ENCODE data around the gene ANKRD9.
A peak's percentile ranks its signal among the peaks of the same experiment; 100 is the strongest.

ANKRD9 gene

GRCh38 chr14:102471921-102472790, 37.4 kb downstream of the ANKRD9 start:
- no peaks in the 10 kb centered on the region for H3K9me3 ChIP-seq (ENCODE audit: control insufficient read depth in 2 of 2, low read length in 2 of 2)
- H3K4me3 ChIP-seq (ENCODE audit: low read length in 2 of 2), result no peak overlapping the region
- H3K27ac ChIP-seq (ENCODE audit: low read depth in 2 of 2, low read length in 2 of 2), result peak overlapping the region in 1 of 2 donors; percentile 32
- H3K4me1 ChIP-seq (ENCODE audit: control insufficient read depth in 2 of 2, insufficient read depth in 2 of 2, low read length in 2 of 2), result peaks cover 0 to 18% of the 10 kb centered on the region in 2 donors
- no peak overlapping the region for H3K9ac ChIP-seq (ENCODE audit: low read depth in 1 of 2, low read length in 2 of 2)
- no peaks in the 10 kb centered on the region for H3K36me3 ChIP-seq (ENCODE audit: control insufficient read depth in 2 of 2, insufficient read depth in 2 of 2, low read length in 2 of 2)
- H3K27me3 ChIP-seq (ENCODE audit: control insufficient read depth in 2 of 2, insufficient read depth in 2 of 2, low read length in 2 of 2), result no peaks in the 10 kb centered on the region

GRCh38 chr14:102469261-102469660, 40.3 kb downstream of the ANKRD9 start:
- Histone ChIP-seq H3K9ac (ENCODE audit: low read depth in 1 of 2, low read length in 2 of 2) (no peak overlapping the region), H3K27ac (ENCODE audit: low read depth in 2 of 2, low read length in 2 of 2) (no peak overlapping the region), H3K36me3 (ENCODE audit: control insufficient read depth in 2 of 2, insufficient read depth in 2 of 2, low read length in 2 of 2) (peaks cover 7 to 10% of the 10 kb centered on the region in 2 donors), H3K4me1 (ENCODE audit: control insufficient read depth in 2 of 2, insufficient read depth in 2 of 2, low read length in 2 of 2) (peaks cover 13 to 34% of the 10 kb centered on the region in 2 donors), H3K9me3 (ENCODE audit: control insufficient read depth in 2 of 2, low read length in 2 of 2) (no peaks in the 10 kb centered on the region), H3K27me3 (ENCODE audit: control insufficient read depth in 2 of 2, insufficient read depth in 2 of 2, low read length in 2 of 2) (no peaks in the 10 kb centered on the region), H3K4me3 (ENCODE audit: low read length in 2 of 2) (no peak overlapping the region)

GRCh38 chr14:102464846-102465341, 44.7 kb downstream of the ANKRD9 start:
- H3K9me3 ChIP-seq (ENCODE audit: control insufficient read depth in 2 of 2, low read length in 2 of 2), result no peaks in the 10 kb centered on the region
- H3K27ac ChIP-seq (ENCODE audit: low read depth in 2 of 2, low read length in 2 of 2), result peak overlapping the region; percentile 79 to 86
- peaks cover 7 to 16% of the 10 kb centered on the region in 2 donors for H3K36me3 ChIP-seq (ENCODE audit: control insufficient read depth in 2 of 2, insufficient read depth in 2 of 2, low read length in 2 of 2)
- H3K4me1 ChIP-seq (ENCODE audit: control insufficient read depth in 2 of 2, insufficient read depth in 2 of 2, low read length in 2 of 2), result peaks cover 19 to 21% of the 10 kb centered on the region in 2 donors
- no peaks in the 10 kb centered on the region for H3K27me3 ChIP-seq (ENCODE audit: control insufficient read depth in 2 of 2, insufficient read depth in 2 of 2, low read length in 2 of 2)
- H3K4me3 ChIP-seq (ENCODE audit: low read length in 2 of 2), result peak overlapping the region in 1 of 2 donors; percentile 31
- H3K9ac ChIP-seq (ENCODE audit: low read depth in 1 of 2, low read length in 2 of 2), result peak overlapping the region in 1 of 2 donors; percentile 16

- no peaks in the 10 kb centered on the region for H3K9me3 ChIP-seq (ENCODE audit: control insufficient read depth in 2 of 2, low read length in 2 of 2)
- H3K4me3 ChIP-seq (ENCODE audit: low read length in 2 of 2), result no peak overlapping the region
- H3K36me3 ChIP-seq (ENCODE audit: control insufficient read depth in 2 of 2, insufficient read depth in 2 of 2, low read length in 2 of 2), result peaks cover 9 to 16% of the 10 kb centered on the region in 2 donors
- peak overlapping the region; percentile 79 to 86 for H3K27ac ChIP-seq (ENCODE audit: low read depth in 2 of 2, low read length in 2 of 2)
- H3K9ac ChIP-seq (ENCODE audit: low read depth in 1 of 2, low read length in 2 of 2), result no peak overlapping the region
- no peaks in the 10 kb centered on the region for H3K27me3 ChIP-seq (ENCODE audit: control insufficient read depth in 2 of 2, insufficient read depth in 2 of 2, low read length in 2 of 2)
- H3K4me1 ChIP-seq (ENCODE audit: control insufficient read depth in 2 of 2, insufficient read depth in 2 of 2, low read length in 2 of 2), result peaks cover 19 to 21% of the 10 kb centered on the region in 2 donors
These were observed 45.6 kb downstream of the ANKRD9 start for GRCh38 chr14:102464006-102464405.

GRCh38 chr14:102462391-102462790, 47.2 kb downstream of the ANKRD9 start:
- Histone ChIP-seq H3K27me3 (ENCODE audit: control insufficient read depth in 2 of 2, insufficient read depth in 2 of 2, low read length in 2 of 2) (no peaks in the 10 kb centered on the region), H3K9ac (ENCODE audit: low read depth in 1 of 2, low read length in 2 of 2) (no peak overlapping the region), H3K9me3 (ENCODE audit: control insufficient read depth in 2 of 2, low read length in 2 of 2) (no peaks in the 10 kb centered on the region), H3K36me3 (ENCODE audit: control insufficient read depth in 2 of 2, insufficient read depth in 2 of 2, low read length in 2 of 2) (peaks cover 9 to 18% of the 10 kb centered on the region in 2 donors), H3K4me1 (ENCODE audit: control insufficient read depth in 2 of 2, insufficient read depth in 2 of 2, low read length in 2 of 2) (peaks cover 19 to 21% of the 10 kb centered on the region in 2 donors), H3K4me3 (ENCODE audit: low read length in 2 of 2) (no peak overlapping the region), H3K27ac (ENCODE audit: low read depth in 2 of 2, low read length in 2 of 2) (no peak overlapping the region)

GRCh38 chr14:102461490-102462338, 47.9 kb downstream of the ANKRD9 start:
- Histone ChIP-seq H3K27ac (ENCODE audit: low read depth in 2 of 2, low read length in 2 of 2) (no peak overlapping the region), H3K4me1 (ENCODE audit: control insufficient read depth in 2 of 2, insufficient read depth in 2 of 2, low read length in 2 of 2) (peaks cover 19 to 21% of the 10 kb centered on the region in 2 donors), H3K36me3 (ENCODE audit: control insufficient read depth in 2 of 2, insufficient read depth in 2 of 2, low read length in 2 of 2) (peaks cover 9 to 18% of the 10 kb centered on the region in 2 donors), H3K27me3 (ENCODE audit: control insufficient read depth in 2 of 2, insufficient read depth in 2 of 2, low read length in 2 of 2) (no peaks in the 10 kb centered on the region), H3K4me3 (ENCODE audit: low read length in 2 of 2) (no peak overlapping the region), H3K9me3 (ENCODE audit: control insufficient read depth in 2 of 2, low read length in 2 of 2) (no peaks in the 10 kb centered on the region), H3K9ac (ENCODE audit: low read depth in 1 of 2, low read length in 2 of 2) (no peak overlapping the region)

GRCh38 chr14:102457509-102457908, 52.1 kb downstream of the ANKRD9 start:
- Histone ChIP-seq H3K27ac (ENCODE audit: low read depth in 2 of 2, low read length in 2 of 2) (no peak overlapping the region), H3K36me3 (ENCODE audit: control insufficient read depth in 2 of 2, insufficient read depth in 2 of 2, low read length in 2 of 2) (peaks cover 20 to 23% of the 10 kb centered on the region in 2 donors)

GRCh38 chr14:102454711-102455110, 54.9 kb downstream of the ANKRD9 start:
- H3K36me3 ChIP-seq (ENCODE audit: control insufficient read depth in 2 of 2, insufficient read depth in 2 of 2, low read length in 2 of 2), result peaks cover 30 to 40% of the 10 kb centered on the region in 2 donors

More at GRCh38 chr14:102457509-102457908, 52.1 kb downstream of the ANKRD9 start:
- no peak overlapping the region for H3K9ac ChIP-seq (ENCODE audit: low read depth in 1 of 2, low read length in 2 of 2)
- H3K9me3 ChIP-seq (ENCODE audit: control insufficient read depth in 2 of 2, low read length in 2 of 2), result no peaks in the 10 kb centered on the region
- no peaks in the 10 kb centered on the region for H3K27me3 ChIP-seq (ENCODE audit: control insufficient read depth in 2 of 2, insufficient read depth in 2 of 2, low read length in 2 of 2)
- H3K4me1 ChIP-seq (ENCODE audit: control insufficient read depth in 2 of 2, insufficient read depth in 2 of 2, low read length in 2 of 2), result no peaks in the 10 kb centered on the region
- no peak overlapping the region for H3K4me3 ChIP-seq (ENCODE audit: low read length in 2 of 2)

GRCh38 chr14:102452302-102452701, 57.3 kb downstream of the ANKRD9 start:
- no peaks in the 10 kb centered on the region for H3K27me3 ChIP-seq (ENCODE audit: control insufficient read depth in 2 of 2, insufficient read depth in 2 of 2, low read length in 2 of 2)
- no peak overlapping the region for H3K27ac ChIP-seq (ENCODE audit: low read depth in 2 of 2, low read length in 2 of 2)
- H3K4me3 ChIP-seq (ENCODE audit: low read length in 2 of 2), result no peak overlapping the region
- H3K36me3 ChIP-seq (ENCODE audit: control insufficient read depth in 2 of 2, insufficient read depth in 2 of 2, low read length in 2 of 2), result peaks cover 36 to 42% of the 10 kb centered on the region in 2 donors
- H3K9ac ChIP-seq (ENCODE audit: low read depth in 1 of 2, low read length in 2 of 2), result no peak overlapping the region
- H3K4me1 ChIP-seq (ENCODE audit: control insufficient read depth in 2 of 2, insufficient read depth in 2 of 2, low read length in 2 of 2), result no peaks in the 10 kb centered on the region
- H3K9me3 ChIP-seq (ENCODE audit: control insufficient read depth in 2 of 2, low read length in 2 of 2), result no peaks in the 10 kb centered on the region

More at GRCh38 chr14:102454711-102455110, 54.9 kb downstream of the ANKRD9 start:
- no peaks in the 10 kb centered on the region for H3K4me1 ChIP-seq (ENCODE audit: control insufficient read depth in 2 of 2, insufficient read depth in 2 of 2, low read length in 2 of 2)
- H3K9ac ChIP-seq (ENCODE audit: low read depth in 1 of 2, low read length in 2 of 2), result no peak overlapping the region
- H3K27ac ChIP-seq (ENCODE audit: low read depth in 2 of 2, low read length in 2 of 2), result no peak overlapping the region
- no peaks in the 10 kb centered on the region for H3K9me3 ChIP-seq (ENCODE audit: control insufficient read depth in 2 of 2, low read length in 2 of 2)
- H3K4me3 ChIP-seq (ENCODE audit: low read length in 2 of 2), result no peak overlapping the region
- H3K27me3 ChIP-seq (ENCODE audit: control insufficient read depth in 2 of 2, insufficient read depth in 2 of 2, low read length in 2 of 2), result no peaks in the 10 kb centered on the region
